A673 (cell line): ENCODE results near the gene PEDS1.

ENCODE experiments used
- CTCF ChIP-seq: fragments of 300-800, 200-600 bp; sonication (generic); conservative IDR thresholded peaks from 2 replicates; pipeline ENCODE4 v1.5.1; 2017; ENCODE audit warnings: low read depth, mild to moderate bottlenecking, antibody characterized with exemption, low read length, moderate library complexity, mixed read lengths
- EZH2 ChIP-seq: fragments of 200-600 bp; sonication (generic); IDR thresholded peaks from 2 replicates; pipeline ENCODE4 v1.6.1; 2017; ENCODE audit warnings: borderline replicate concordance, low read depth, mild to moderate bottlenecking, mixed read lengths, antibody characterized with exemption, low read length; ENCODE audit not compliant: poor library complexity, severe bottlenecking

- no peak for TF ChIP-seq CTCF
- no peak for TF ChIP-seq EZH2
Measured at GRCh38 chr20:50191065-50191543, 37.6 kb upstream of the PEDS1 start.
